Activated naive CD4-positive, alpha-beta T cell treated with anti-CD3 and anti-CD28 coated beads, Interleukin-2, amount 50 U/mL, for 16 hours (primary cell): Measurements from ENCODE around the gene RORC.
"Not testable (repeated sequence)": the region's sequence is repeated elsewhere in the genome, so short reads cannot be mapped to it uniquely, and the experiment has no call there.

Experiments
- DNase-seq: peaks from one replicate; pipeline ENCODE4 v3.0.0-alpha.2; 2020

The RORC gene

GRCh38 chr1:151768351-151769066, 63.1 kb downstream of the RORC start:
- DNase-seq, result not testable (repeated sequence)

- no peak for DNase-seq
These were observed 67.6 kb downstream of the RORC start for GRCh38 chr1:151763990-151764389.

- DNase-seq, result peak; percentile 88
These were observed 68.4 kb downstream of the RORC start, which contains the start of gene MRPL9 for GRCh38 chr1:151762941-151763921. Gene MRPL9 (minus strand): TSS chr1:151763496. CDS start chr1:151763479, 17 bp downstream.

DNA sequence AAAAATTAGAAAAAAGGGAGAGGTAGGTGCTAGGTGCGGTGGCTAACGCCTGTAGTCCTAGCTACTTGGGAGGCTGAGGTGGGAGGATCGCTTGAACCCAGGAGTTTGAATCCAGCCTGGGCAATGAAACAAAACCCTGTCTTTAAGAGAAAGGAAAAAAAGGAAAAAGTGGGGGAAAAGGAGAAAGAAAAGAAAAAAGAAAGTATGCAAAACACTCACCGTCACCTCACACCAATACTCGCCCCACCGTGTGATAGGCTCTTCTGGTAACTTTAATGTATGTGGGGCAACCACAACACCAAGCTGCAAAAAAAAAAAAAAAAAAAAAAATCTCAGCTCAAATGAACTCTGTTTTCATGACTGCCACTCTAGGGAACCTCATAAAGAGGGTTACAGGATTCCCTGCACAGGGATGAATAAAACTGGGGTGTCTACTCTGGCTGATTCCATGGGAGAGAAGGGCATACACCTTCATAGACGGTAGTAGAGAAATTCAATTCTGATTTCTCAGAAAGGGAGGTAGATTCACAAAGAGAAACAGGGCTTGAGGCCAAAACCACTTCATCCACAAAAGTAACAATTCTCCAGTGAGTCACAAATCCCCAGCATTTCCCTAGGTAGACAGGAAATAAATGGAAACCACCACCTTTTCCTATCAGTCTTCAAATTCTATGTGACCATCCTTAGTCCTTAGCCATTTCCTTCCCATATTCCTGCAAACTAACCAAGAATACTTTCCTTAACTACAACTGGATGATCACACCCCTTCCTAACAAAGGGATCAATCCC, 70.8 kb downstream of the RORC start:
- no peak for DNase-seq

DNA sequence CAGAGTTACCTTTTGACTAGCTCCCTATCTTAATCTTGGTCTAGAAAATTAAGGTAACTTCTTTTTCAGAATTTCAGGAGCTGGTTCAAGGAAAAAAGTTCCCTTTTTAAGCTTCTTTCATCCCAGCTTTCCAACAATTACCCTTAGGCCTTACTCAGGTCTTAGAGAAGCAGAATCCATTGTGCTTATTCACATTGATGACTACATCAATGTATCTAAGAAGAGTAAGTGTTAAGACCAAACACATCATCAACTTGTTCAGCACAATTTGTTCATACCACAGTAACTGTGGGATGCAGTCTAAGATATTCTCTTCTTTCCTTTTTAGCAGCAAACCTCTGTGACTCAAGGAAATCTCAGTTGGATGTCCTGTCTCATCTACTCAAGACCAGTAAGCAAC, 72.4 kb downstream of the RORC start:
- DNase-seq, result no peak

DNA sequence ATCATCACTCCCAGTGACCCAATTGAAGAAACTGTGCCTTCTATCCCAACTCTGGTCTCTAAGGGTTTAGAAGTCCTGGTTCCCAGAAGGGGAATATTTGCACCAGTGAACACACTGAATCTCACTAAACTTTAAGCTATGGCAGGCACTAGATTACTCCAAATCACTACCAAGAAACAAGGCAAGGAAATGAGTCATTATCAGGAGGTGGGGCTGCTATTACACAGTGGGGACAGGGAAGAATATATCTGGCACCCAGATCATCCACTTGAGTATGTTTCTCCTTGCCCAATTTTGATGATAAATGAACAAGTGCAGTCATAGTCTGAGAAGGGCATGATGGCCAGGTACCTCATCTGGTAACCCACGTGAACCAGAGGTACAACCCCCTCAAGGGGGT, 75.3 kb downstream of the RORC start:
- no peak for DNase-seq
